ENCODE results near the gene CCDC14. TPM values are rescaled to one million over a fixed set of nuclear protein-coding genes. Genes with fewer than 3 reads are reported as not detected.

CCDC14 gene
- polyA plus RNA-seq, 3 donors = 1.1 to 37.2 (median 4.0) TPM

- Histone ChIP-seq H3K27me3 (ENCODE audit: control insufficient read depth in 2 of 2, insufficient read depth in 2 of 2, low read length in 2 of 2) (peaks cover 32 to 36% of the 10 kb centered on the region in 2 donors), H4K20me1 (ENCODE audit: insufficient read depth, low read length) (no peaks in the 10 kb centered on the region), H3K27ac (ENCODE audit: low read depth in 1 of 2, low read length in 2 of 2) (no peak overlapping the region), H3K4me1 (ENCODE audit: control insufficient read depth in 1 of 2, insufficient read depth in 2 of 2, low read length in 2 of 2) (no peaks in the 10 kb centered on the region), H3K79me2 (ENCODE audit: insufficient read depth, low read length) (no peaks in the 10 kb centered on the region), H2AFZ (ENCODE audit: insufficient read depth, low read depth, low read length, poor library complexity, severe bottlenecking) (no peak overlapping the region), H3K9me3 (replicated peaks in 1 of 2; ENCODE audit: control insufficient read depth in 1 of 2, insufficient read depth in 1 of 2, low read length in 2 of 2) (no peaks in the 10 kb centered on the region), H3K4me3 (replicated peaks in 1 of 3; ENCODE audit: low read depth in 2 of 3, low read length in 3 of 3) (no peak overlapping the region), H3K36me3 (replicated peaks in 1 of 2; ENCODE audit: control insufficient read depth in 1 of 2, insufficient read depth in 2 of 2, low read length in 2 of 2) (no peaks in the 10 kb centered on the region), H3K9ac (ENCODE audit: insufficient read depth, low read length, poor library complexity, severe bottlenecking) (no peak overlapping the region), H3K4me2 (replicated peaks; ENCODE audit: extremely low read depth, low read length, poor library complexity, severe bottlenecking) (no peak overlapping the region)
- Mint-ChIP-seq H3K36me3 (no peaks in the 10 kb centered on the region), H3K4me3 (no peak overlapping the region), H3K27ac (peak overlapping the region in 1 of 7 donors; percentile 4), H3K4me1 (no peaks in the 10 kb centered on the region), H3K9me3 (peaks cover 0 to 3% (median 0%) of the 10 kb centered on the region in 7 donors), H3K27me3 (ENCODE audit: low read depth in 3 of 3) (peaks cover 32 to 55% (median 39%) of the 10 kb centered on the region in 3 donors)
- 90% methylated on average over 3 of the region's 3 CpGs for WGBS (ENCODE audit: insufficient coverage)
- DNase-seq = no peak
- intact Hi-C loops (cut with micrococcal nuclease) = no loop called here
- TF ChIP-seq CTCF (IDR thresholded peaks at IDR 0.05) = no peak
These were observed 25.4 kb upstream of the CCDC14 start for GRCh38 chr3:123986427-123986826.

- Histone ChIP-seq H3K27me3 (ENCODE audit: control insufficient read depth in 2 of 2, insufficient read depth in 2 of 2, low read length in 2 of 2) (peaks cover 29 to 38% of the 10 kb centered on the region in 2 donors), H2AFZ (ENCODE audit: insufficient read depth, low read depth, low read length, poor library complexity, severe bottlenecking) (no peak overlapping the region), H3K79me2 (ENCODE audit: insufficient read depth, low read length) (no peaks in the 10 kb centered on the region), H3K9me3 (replicated peaks in 1 of 2; ENCODE audit: control insufficient read depth in 1 of 2, insufficient read depth in 1 of 2, low read length in 2 of 2) (no peaks in the 10 kb centered on the region), H3K4me3 (replicated peaks in 1 of 3; ENCODE audit: low read depth in 2 of 3, low read length in 3 of 3) (no peak overlapping the region), H3K9ac (ENCODE audit: insufficient read depth, low read length, poor library complexity, severe bottlenecking) (no peak overlapping the region), H3K27ac (ENCODE audit: low read depth in 1 of 2, low read length in 2 of 2) (no peak overlapping the region), H3K36me3 (replicated peaks in 1 of 2; ENCODE audit: control insufficient read depth in 1 of 2, insufficient read depth in 2 of 2, low read length in 2 of 2) (no peaks in the 10 kb centered on the region), H4K20me1 (ENCODE audit: insufficient read depth, low read length) (no peaks in the 10 kb centered on the region), H3K4me2 (replicated peaks; ENCODE audit: extremely low read depth, low read length, poor library complexity, severe bottlenecking) (no peak overlapping the region), H3K4me1 (ENCODE audit: control insufficient read depth in 1 of 2, insufficient read depth in 2 of 2, low read length in 2 of 2) (no peaks in the 10 kb centered on the region)
- Mint-ChIP-seq H3K4me3 (no peak overlapping the region), H3K9me3 (peaks cover 0 to 3% (median 0%) of the 10 kb centered on the region in 7 donors), H3K27ac (no peak overlapping the region), H3K36me3 (no peaks in the 10 kb centered on the region), H3K4me1 (peaks cover 4% of the 10 kb centered on the region), H3K27me3 (ENCODE audit: low read depth in 3 of 3) (peaks cover 32 to 56% (median 46%) of the 10 kb centered on the region in 3 donors)
- no peak for TF ChIP-seq CTCF (IDR thresholded peaks at IDR 0.05)
- no peak for DNase-seq
- intact Hi-C loops (cut with micrococcal nuclease) = no loop called here
- WGBS (ENCODE audit: insufficient coverage) = no CpG with 5 or more reads among the region's 3 CpGs
These were observed 23.9 kb upstream of the CCDC14 start for GRCh38 chr3:123984957-123985356.

Data from CD14-positive monocyte (primary cell).